OCI-LY7 (cell line): ENCODE data around the gene PGBD2. TPM values are rescaled to one million over a fixed set of nuclear protein-coding genes. Genes with fewer than 3 reads are reported as not detected.

Experiments used
- BruUV-seq: library from RNA; stranded (reverse); fragments of 400-500 nt; replicated peaks from 2 replicates; lab custom pipeline; 2021; lab: Mats Ljungman, UMichigan
- CTCF ChIA-PET: fragments of 300-600 bp; sonication (Branson Sonifier 250); formaldehyde crosslinking; loops from one replicate; lab custom pipeline; 2022; ENCODE audit warnings: antibody characterized with exemption; ENCODE audit not compliant: unreplicated experiment; lab: Charles Lee
- POLR2A ChIA-PET: fragments of 300-600 bp; sonication (Branson Sonifier 250); formaldehyde crosslinking; loops from one replicate; lab custom pipeline; 2022; ENCODE audit warnings: antibody characterized with exemption; lab: Charles Lee
- DNase-seq: peaks from one replicate; pipeline ENCODE4 v3.0.0-alpha.2; 2015; ENCODE audit warnings: low spot score
- H2AFZ ChIP-seq: fragments of 200-600 bp; sonication (generic), shearing (Covaris generic); 2 replicates; pipeline ENCODE4 v1.6.1; 2014; ENCODE audit warnings: mild to moderate bottlenecking, antibody characterized with exemption, low read length, moderate library complexity
- H3K27ac ChIP-seq: fragments of 200-600 bp; sonication (generic); 2 replicates; pipeline ENCODE4 v1.5.1; 2014; ENCODE audit warnings: mixed run types, low read depth, mild to moderate bottlenecking, moderate library complexity, low read length, inconsistent platforms; ENCODE audit not compliant: poor library complexity, severe bottlenecking
- H3K36me3 ChIP-seq: fragments of 200-600 bp; sonication (generic); 2 replicates; pipeline ENCODE4 v1.6.1; 2014; ENCODE audit warnings: mild to moderate bottlenecking, antibody characterized with exemption, low read length, moderate library complexity, mixed read lengths; ENCODE audit not compliant: insufficient read depth
- H3K4me1 ChIP-seq: fragments of 200-600 bp; sonication (generic); 2 replicates; pipeline ENCODE4 v1.5.1; 2014; ENCODE audit warnings: mild to moderate bottlenecking, low read length; ENCODE audit not compliant: insufficient read depth, poor library complexity, severe bottlenecking
- H3K4me2 ChIP-seq: fragments of 200-600 bp; sonication (generic); 2 replicates; pipeline ENCODE4 v1.6.1; 2014; ENCODE audit warnings: mild to moderate bottlenecking, low read length
- H3K4me3 ChIP-seq: fragments of 200-600 bp; sonication (generic); 2 replicates; pipeline ENCODE4 v1.5.1; 2014; ENCODE audit warnings: mild to moderate bottlenecking, low read depth, low read length; ENCODE audit not compliant: poor library complexity, severe bottlenecking
- H3K79me2 ChIP-seq: fragments of 200-600 bp; sonication (generic); 2 replicates; pipeline ENCODE4 v1.6.1; 2016; ENCODE audit warnings: low read depth, mild to moderate bottlenecking, low read length, moderate library complexity, mixed read lengths; ENCODE audit not compliant: insufficient read depth
- H3K9me2 ChIP-seq: fragments of 200-600 bp; sonication (generic); 2 replicates; pipeline ENCODE4 v1.6.1; 2016; ENCODE audit warnings: mild to moderate bottlenecking, low read length, mixed read lengths; ENCODE audit not compliant: insufficient read depth
- H3K9me3 ChIP-seq: fragments of 200-600 bp; sonication (generic); 2 replicates; pipeline ENCODE4 v1.6.1; 2014; ENCODE audit warnings: mild to moderate bottlenecking, mixed run types, low read length, mixed read lengths
- H4K20me1 ChIP-seq: fragments of 200-600 bp; sonication (generic); 2 replicates; pipeline ENCODE4 v1.6.1; 2014; ENCODE audit warnings: mild to moderate bottlenecking, antibody characterized with exemption, low read length, moderate library complexity, mixed read lengths; ENCODE audit not compliant: insufficient read depth
- CTCF ChIP-seq: fragments of 200-600 bp; sonication (generic); conservative IDR thresholded peaks from 2 replicates; pipeline ENCODE4 v1.5.1; 2014; ENCODE audit warnings: mild to moderate bottlenecking, antibody characterized with exemption, low read length, moderate library complexity, mixed read lengths
- EZH2phosphoT487 ChIP-seq: fragments of 200-600 bp; sonication (generic); IDR thresholded peaks from 2 replicates; pipeline ENCODE4 v1.6.1; 2018; ENCODE audit warnings: low read depth, borderline replicate concordance, mild to moderate bottlenecking, mixed run types, antibody characterized with exemption, low read length, moderate library complexity, mixed read lengths
- intact Hi-C: fragments of 100-400 bp; cut with micrococcal nuclease; formaldehyde crosslinking; loops from one replicate; pipeline ENCODE4 v1.10.0; 2022; ENCODE audit not compliant: unreplicated experiment
- total RNA-seq, 2 experiments: library from RNA; depleted of rRNA in 1 of 2; stranded (reverse); fragments of >200 nt in 1 of 2; shearing (Covaris generic) in 1 of 2; gene quantifications; 2 replicates each; pipeline ENCODE4 v1.2.3, GENCODE V29; 2014 to 2022

The PGBD2 gene
- total RNA-seq, 2 experiments from 2014 or later, result 7.5 to 9.2 TPM

- Histone ChIP-seq H3K9me2 (no peaks in the 10 kb centered on the region), H2AFZ (peak overlapping the region; percentile 71), H3K4me1 (peaks cover 24% of the 10 kb centered on the region), H3K9me3 (no peaks in the 10 kb centered on the region), H3K79me2 (no peaks in the 10 kb centered on the region), H4K20me1 (no peaks in the 10 kb centered on the region), H3K36me3 (no peaks in the 10 kb centered on the region), H3K4me3 (peak overlapping the region; percentile 7), H3K27ac (peak overlapping the region; percentile 29), H3K4me2 (peak overlapping the region; percentile 48)
- POLR2A ChIA-PET, result interaction anchor here (0.7 to 2.1 kb wide), 5 partner anchors 12 to 25 kb away, joined by 4 to 7 read pairs (median 6); no protein-coding TSS in a partner anchor
- CTCF ChIA-PET, result no interaction called here
- BruUV-seq, result no TSS peak
- TF ChIP-seq CTCF, result peak; percentile 77
- TF ChIP-seq EZH2phosphoT487, result no peak
- DNase-seq, result peak; percentile 53
- intact Hi-C loops, result no loop called here
These were observed 21.3 kb upstream of the PGBD2 start for GRCh38 chr1:248884632-248885295.

GRCh38 chr1:248885646-248886045 lies 20.4 kb upstream of the PGBD2 start:
- intact Hi-C loops, result no loop called here
- DNase-seq, result peak; percentile 32
- BruUV-seq, result no TSS peak
- H3K9me3 ChIP-seq, result no peaks in the 10 kb centered on the region
- H3K79me2 ChIP-seq, result no peaks in the 10 kb centered on the region
- peaks cover 24% of the 10 kb centered on the region for H3K4me1 ChIP-seq
- no peaks in the 10 kb centered on the region for H4K20me1 ChIP-seq
- H3K36me3 ChIP-seq, result no peaks in the 10 kb centered on the region
- POLR2A ChIA-PET, result interaction anchor here (0.7 to 2.1 kb wide), 6 partner anchors 13 to 24 kb away, joined by 4 to 7 read pairs (median 6); partner anchors contain the start of gene PGBD2
- no peak for TF ChIP-seq CTCF
- TF ChIP-seq EZH2phosphoT487, result no peak
- peak overlapping the region; percentile 29 for H3K27ac ChIP-seq
- H3K4me2 ChIP-seq, result peak overlapping the region; percentile 48
- peak overlapping the region; percentile 7 for H3K4me3 ChIP-seq
- H3K9me2 ChIP-seq, result no peaks in the 10 kb centered on the region
- CTCF ChIA-PET, result no interaction called here
- H2AFZ ChIP-seq, result peak overlapping the region; percentile 71
